ENCODE data around the gene TTLL8.
"Not testable (repeated sequence)": the region's sequence is repeated elsewhere in the genome, so short reads cannot be mapped to it uniquely, and the experiment has no call there.

TTLL8 gene

GRCh38 chr22:49997932-49998717, 60.0 kb downstream of the TTLL8 start:
- no peak for DNase-seq (ENCODE audit: low spot score in 2 of 2)
- no peaks in the 10 kb centered on the region for H3K27me3 ChIP-seq (ENCODE audit: low read depth)
- H3K4me3 ChIP-seq = no peak overlapping the region
- no peaks in the 10 kb centered on the region for H3K4me1 ChIP-seq
- in situ Hi-C loops (cut with MboI; ENCODE audit: low sequenced_read_pairs) = no loop called here
- H3K36me3 ChIP-seq (replicated peaks) = no peaks in the 10 kb centered on the region
- no peaks in the 10 kb centered on the region for H3K9me3 ChIP-seq

DNA sequence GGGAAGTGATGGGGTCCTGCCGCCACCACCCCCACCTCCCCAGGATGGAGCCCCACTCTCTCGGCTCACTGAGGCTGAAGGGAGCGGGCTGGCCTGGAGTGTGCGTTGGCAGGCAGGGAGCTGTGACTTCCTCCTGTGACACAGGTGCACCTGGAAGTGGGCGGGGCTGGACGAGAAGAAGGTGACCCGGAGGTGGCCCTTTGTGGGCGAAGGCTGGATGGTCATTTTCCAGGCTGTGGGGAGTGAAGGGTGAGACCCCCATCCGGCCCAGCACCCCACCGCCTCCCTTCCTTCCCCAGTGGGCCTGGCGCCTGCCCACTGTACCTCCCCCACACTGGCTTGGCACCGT, 60.9 kb downstream of the TTLL8 start:
- Histone ChIP-seq H3K4me3 (no peak overlapping the region), H3K36me3 (replicated peaks) (no peaks in the 10 kb centered on the region), H3K9me3 (no peaks in the 10 kb centered on the region), H3K27me3 (ENCODE audit: low read depth) (no peaks in the 10 kb centered on the region), H3K4me1 (no peaks in the 10 kb centered on the region)
- in situ Hi-C loops (cut with MboI; ENCODE audit: low sequenced_read_pairs) = no loop called here
- DNase-seq (ENCODE audit: low spot score in 2 of 2) = no peak

DNA sequence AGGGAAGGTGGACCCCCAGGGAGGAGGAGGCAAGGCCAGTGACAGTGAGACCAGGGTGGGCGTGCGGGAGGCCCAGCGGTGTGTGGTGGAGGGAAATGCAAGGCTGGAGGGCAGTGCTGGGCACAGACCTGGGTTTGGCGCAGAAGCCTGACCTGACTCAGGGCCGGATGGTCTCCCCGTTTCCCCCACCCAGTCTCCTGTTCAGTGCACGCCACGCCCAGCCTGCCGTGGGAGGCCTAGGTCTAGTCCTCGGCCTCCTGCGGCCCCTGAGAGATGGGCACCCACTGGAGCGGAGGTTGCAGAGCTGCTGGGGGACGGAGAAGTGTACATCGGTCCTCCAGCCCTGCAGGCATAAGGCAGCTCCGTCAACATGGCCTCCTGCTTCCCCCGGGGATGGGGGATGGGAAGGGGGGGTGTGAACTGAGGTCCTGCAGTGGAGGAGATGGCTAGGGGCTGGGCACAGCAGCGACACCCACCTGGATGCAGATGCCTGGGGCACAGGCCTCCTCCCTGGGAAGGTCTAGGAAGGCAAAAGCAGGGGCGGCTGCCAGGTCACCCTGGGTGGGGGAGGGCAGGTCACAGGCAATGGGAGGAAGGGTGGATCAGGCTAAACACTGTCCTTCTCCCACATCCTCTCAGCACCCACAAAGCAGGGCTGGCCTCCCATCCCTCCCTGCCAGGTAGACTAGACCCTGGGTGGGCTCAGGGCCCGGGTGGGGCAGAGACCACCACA, 61.4 kb downstream of the TTLL8 start:
- Histone ChIP-seq H3K27me3 (ENCODE audit: low read depth) (no peaks in the 10 kb centered on the region), H3K4me3 (no peak overlapping the region), H3K9me3 (peaks cover 3% of the 10 kb centered on the region; the same call in 1 of the 2 replicates), H3K4me1 (no peaks in the 10 kb centered on the region), H3K36me3 (replicated peaks) (no peaks in the 10 kb centered on the region)
- in situ Hi-C loops (cut with MboI; ENCODE audit: low sequenced_read_pairs) = no loop called here
- DNase-seq (ENCODE audit: low spot score in 2 of 2) = no peak

- H3K4me1 ChIP-seq = no peaks in the 10 kb centered on the region
- no peaks in the 10 kb centered on the region for H3K27me3 ChIP-seq (ENCODE audit: low read depth)
- in situ Hi-C loops (cut with MboI; ENCODE audit: low sequenced_read_pairs) = no loop called here
- no peak overlapping the region for H3K4me3 ChIP-seq
- no peaks in the 10 kb centered on the region for H3K36me3 ChIP-seq (replicated peaks)
- DNase-seq (ENCODE audit: low spot score in 2 of 2) = no peak
- peaks cover 7% of the 10 kb centered on the region; the same call in 1 of the 2 replicates for H3K9me3 ChIP-seq
These were observed 62.0 kb downstream of the TTLL8 start for GRCh38 chr22:49996119-49996517.

DNA sequence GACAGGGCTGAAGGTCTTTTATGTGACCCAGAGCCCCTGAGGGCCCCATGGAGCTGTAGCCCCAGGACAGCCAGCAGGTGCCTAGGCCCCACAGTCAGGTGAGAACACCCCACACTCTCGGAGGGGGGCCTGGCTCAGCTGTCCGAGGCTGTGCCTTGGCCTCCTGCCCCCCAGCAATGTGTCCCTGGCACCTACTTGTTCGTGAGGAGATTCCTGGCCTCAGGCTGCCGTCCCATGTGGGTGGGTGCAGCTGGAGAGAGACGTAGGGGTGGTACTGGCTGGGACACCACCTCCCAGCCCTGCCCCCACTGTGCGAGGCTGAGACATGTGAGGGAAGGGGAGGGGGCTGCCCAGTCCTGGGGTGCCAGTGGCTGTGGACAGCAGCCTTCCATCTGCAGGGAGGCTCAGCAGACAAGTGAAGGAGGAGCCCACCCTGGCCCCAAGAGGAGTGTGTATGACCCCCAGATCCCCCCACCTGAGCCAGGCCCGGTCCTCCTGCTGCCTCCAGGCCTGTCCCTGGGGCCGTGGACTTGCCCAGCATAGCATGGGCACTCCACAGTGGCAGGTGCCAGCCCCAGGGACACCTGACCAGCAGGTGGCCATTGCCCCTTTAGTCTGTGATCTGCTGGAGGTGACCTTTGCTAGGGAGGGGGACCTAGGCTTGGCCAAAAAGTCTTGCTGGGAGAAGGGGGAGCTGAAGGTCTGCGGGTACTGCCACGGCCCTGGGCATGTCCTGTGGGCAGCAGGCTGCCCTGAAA, 62.6 kb downstream of the TTLL8 start:
- DNase-seq (ENCODE audit: low spot score in 2 of 2) = no peak
- Histone ChIP-seq H3K36me3 (replicated peaks) (no peaks in the 10 kb centered on the region), H3K4me3 (no peak overlapping the region), H3K4me1 (no peaks in the 10 kb centered on the region), H3K9me3 (peaks cover 12% of the 10 kb centered on the region; the same call in 1 of the 2 replicates), H3K27me3 (ENCODE audit: low read depth) (no peaks in the 10 kb centered on the region)
- in situ Hi-C loops (cut with MboI; ENCODE audit: low sequenced_read_pairs) = no loop called here

DNA sequence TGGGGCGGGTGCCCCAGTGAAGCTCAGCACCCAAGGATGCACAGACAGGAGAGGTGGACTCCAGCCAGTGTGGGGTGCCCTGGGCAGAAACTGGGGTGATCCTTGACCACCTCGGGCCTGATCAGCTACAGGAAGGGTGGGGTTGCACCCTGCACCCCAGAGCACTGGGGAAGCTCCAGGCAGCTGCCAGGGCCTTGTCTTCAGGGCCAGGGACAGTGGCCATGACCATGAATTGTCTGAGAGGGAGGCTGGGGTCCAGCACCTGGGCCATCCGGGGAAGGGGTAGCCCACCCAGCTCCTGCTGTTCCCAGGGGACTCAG, 63.1 kb downstream of the TTLL8 start:
- no peaks in the 10 kb centered on the region for H3K4me1 ChIP-seq
- no peak overlapping the region for H3K4me3 ChIP-seq
- no peaks in the 10 kb centered on the region for H3K36me3 ChIP-seq (replicated peaks)
- peaks cover 12% of the 10 kb centered on the region; the same call in 1 of the 2 replicates for H3K9me3 ChIP-seq
- no peaks in the 10 kb centered on the region for H3K27me3 ChIP-seq (ENCODE audit: low read depth)
- in situ Hi-C loops (cut with MboI; ENCODE audit: low sequenced_read_pairs) = no loop called here
- no peak for DNase-seq (ENCODE audit: low spot score in 2 of 2)

GRCh38 chr22:49994361-49995040, 63.6 kb downstream of the TTLL8 start:
- Histone ChIP-seq H3K27me3 (ENCODE audit: low read depth) (no peaks in the 10 kb centered on the region), H3K4me3 (no peak overlapping the region), H3K9me3 (peaks cover 12% of the 10 kb centered on the region; the same call in 1 of the 2 replicates), H3K4me1 (no peaks in the 10 kb centered on the region), H3K36me3 (replicated peaks) (no peaks in the 10 kb centered on the region)
- in situ Hi-C loops (cut with MboI; ENCODE audit: low sequenced_read_pairs) = no loop called here
- no peak for DNase-seq (ENCODE audit: low spot score in 2 of 2)

DNA sequence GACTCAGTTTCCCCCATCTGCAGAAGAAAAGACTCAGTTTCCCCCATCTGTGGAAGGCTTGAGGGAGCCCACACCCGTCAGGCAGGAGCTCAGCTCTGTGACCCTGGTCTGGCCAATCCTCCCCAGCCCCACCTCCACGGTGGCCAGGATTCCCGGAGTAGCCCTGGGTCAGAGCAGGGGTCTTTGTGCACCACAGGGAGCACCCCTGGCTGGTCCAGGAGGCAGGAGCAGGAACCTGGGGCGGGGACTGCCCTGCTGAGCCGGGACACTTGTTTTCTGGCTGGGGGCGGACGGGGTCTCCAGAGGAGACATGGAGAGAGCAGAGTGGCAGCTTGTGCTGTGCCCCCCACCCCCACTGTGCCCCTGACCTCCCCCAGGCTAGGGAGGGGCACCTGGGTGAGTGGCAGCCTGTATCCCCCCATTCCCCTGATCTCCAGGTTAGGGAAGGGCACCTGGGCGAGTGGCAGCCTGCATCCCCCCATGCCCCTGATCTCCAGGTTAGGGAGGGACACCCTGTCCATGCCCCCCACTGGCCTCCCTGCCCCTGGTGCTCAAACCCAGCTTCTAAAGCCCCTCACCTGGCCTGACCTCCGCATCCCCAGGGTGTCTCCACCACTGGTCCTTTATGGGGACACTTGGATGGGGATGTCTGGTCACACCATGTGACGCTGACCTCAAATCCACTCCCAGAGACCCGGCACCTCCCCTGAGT, 64.3 kb downstream of the TTLL8 start:
- in situ Hi-C loops (cut with MboI; ENCODE audit: low sequenced_read_pairs) = no loop called here
- Histone ChIP-seq H3K4me3 (no peak overlapping the region), H3K27me3 (ENCODE audit: low read depth) (no peaks in the 10 kb centered on the region), H3K36me3 (replicated peaks) (no peaks in the 10 kb centered on the region), H3K4me1 (no peaks in the 10 kb centered on the region), H3K9me3 (peaks cover 12% of the 10 kb centered on the region)
- no peak for DNase-seq (ENCODE audit: low spot score in 2 of 2)

DNA sequence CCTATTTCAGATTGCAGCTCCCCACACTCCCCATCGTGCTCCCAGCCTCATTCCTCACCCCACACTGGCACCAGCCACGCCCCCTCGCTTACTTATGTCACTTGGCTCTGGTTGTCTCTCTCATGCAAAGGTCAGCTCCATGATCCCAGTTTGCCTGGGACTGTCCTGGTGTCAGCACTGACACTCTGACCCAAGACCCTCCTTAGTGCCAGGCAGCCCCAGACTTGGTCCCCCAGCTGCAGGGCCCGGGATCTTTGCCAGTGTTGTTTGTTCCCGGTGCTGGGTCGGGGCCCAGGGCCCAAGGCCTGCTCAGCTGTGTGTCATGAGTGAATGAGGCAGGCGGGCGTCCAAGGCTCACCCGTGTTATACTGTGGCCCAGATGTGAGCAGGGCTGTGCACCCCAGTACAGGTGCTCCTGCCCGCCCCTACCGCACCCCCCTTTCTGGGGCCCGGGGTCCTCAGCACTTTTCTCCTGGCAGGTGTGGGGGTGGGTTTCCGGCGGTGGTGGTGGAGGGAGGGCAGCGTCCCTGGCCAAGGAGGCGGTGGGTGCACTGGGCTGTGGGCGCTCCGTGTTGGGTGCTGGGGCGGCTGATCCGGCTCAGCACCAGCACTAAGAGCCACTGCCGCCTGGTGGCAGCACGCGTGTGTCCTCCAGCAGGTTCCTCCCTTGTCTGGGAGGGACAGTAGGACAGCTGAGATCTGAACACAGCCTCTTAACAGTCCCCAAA, 65.0 kb downstream of the TTLL8 start:
- Histone ChIP-seq H3K9me3 (peaks cover 12% of the 10 kb centered on the region), H3K36me3 (replicated peaks) (no peaks in the 10 kb centered on the region), H3K27me3 (ENCODE audit: low read depth) (no peaks in the 10 kb centered on the region), H3K4me1 (no peaks in the 10 kb centered on the region), H3K4me3 (no peak overlapping the region)
- peak; percentile 54 to 74 for DNase-seq (ENCODE audit: low spot score in 2 of 2)
- in situ Hi-C loops (cut with MboI; ENCODE audit: low sequenced_read_pairs) = no loop called here

DNA sequence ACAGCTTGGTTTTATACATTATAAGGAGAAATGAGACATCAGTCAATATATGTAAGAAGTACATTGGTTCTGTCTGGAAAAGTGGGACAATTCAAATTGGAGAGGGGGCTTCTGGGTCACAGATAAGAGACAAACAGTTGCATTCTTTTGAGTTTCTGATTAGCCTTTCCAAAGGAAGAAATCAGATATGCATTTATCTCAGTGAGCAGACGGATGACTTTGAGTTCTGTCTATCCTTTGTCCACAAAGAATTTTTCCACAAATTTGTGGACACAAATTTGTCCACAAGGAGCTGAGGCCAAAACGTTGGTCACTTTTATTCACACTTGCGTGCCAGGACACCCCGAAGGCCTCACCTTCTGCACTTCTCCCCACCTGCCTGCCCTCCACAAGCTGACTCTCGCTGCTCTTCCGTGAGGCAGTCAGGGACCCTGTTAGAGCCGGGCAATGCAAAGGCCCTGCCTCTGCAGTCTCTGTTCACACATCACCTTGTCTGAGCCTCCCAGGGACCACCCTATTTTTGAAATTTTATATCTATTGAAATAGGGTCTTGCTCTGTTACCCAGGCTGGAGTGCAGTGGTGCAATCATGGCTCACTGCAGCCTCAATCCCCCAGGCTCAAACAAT, 66.1 kb downstream of the TTLL8 start:
- in situ Hi-C loops (cut with MboI; ENCODE audit: low sequenced_read_pairs) = no loop called here
- H3K36me3 ChIP-seq (replicated peaks) = no peaks in the 10 kb centered on the region
- no peaks in the 10 kb centered on the region for H3K27me3 ChIP-seq (ENCODE audit: low read depth)
- H3K9me3 ChIP-seq = peaks cover 12% of the 10 kb centered on the region
- no peak overlapping the region for H3K4me3 ChIP-seq
- no peak for DNase-seq (ENCODE audit: low spot score in 2 of 2)
- no peaks in the 10 kb centered on the region for H3K4me1 ChIP-seq

DNA sequence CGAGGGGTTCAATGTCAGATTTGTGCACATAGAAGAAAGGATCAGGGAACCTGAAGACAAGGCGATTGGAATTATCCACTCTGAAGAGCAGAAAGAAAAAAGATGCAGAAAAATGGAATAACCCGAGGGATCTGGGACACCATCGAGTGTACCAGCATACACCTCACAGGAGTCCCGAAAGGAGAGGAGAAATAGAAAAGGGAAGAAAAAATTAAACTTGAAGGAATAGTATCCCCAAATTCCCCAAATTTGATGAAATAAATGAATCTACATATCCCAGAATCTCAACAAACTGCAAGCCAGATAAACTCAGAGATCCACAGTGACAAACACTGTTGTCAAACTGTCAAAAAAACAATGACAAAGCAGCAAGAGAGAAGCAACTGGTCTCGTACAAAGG, 66.9 kb downstream of the TTLL8 start:
- no peak for DNase-seq (ENCODE audit: low spot score in 2 of 2)

GRCh38 chr22:49989826-49990225, 68.3 kb downstream of the TTLL8 start:
- in situ Hi-C loops (cut with MboI; ENCODE audit: low sequenced_read_pairs); DNase-seq (ENCODE audit: low spot score in 2 of 2); H3K36me3 ChIP-seq (replicated peaks); H3K4me1 ChIP-seq; H3K4me3 ChIP-seq; H3K27me3 ChIP-seq (ENCODE audit: low read depth): not testable (repeated sequence)
- peaks cover 15% of the 10 kb centered on the region for H3K9me3 ChIP-seq

More for the DNA sequence above, 66.9 kb downstream of the TTLL8 start:
- no peaks in the 10 kb centered on the region for H3K4me1 ChIP-seq
- no peaks in the 10 kb centered on the region for H3K36me3 ChIP-seq (replicated peaks)
- in situ Hi-C loops (cut with MboI; ENCODE audit: low sequenced_read_pairs) = no loop called here
- peaks cover 12% of the 10 kb centered on the region for H3K9me3 ChIP-seq
- no peaks in the 10 kb centered on the region for H3K27me3 ChIP-seq (ENCODE audit: low read depth)
- H3K4me3 ChIP-seq = no peak overlapping the region
